HepG2 (cell line): Measurements from ENCODE around the gene TOPORS. TPM values are rescaled to one million over a fixed set of nuclear protein-coding genes. Genes with fewer than 3 reads are reported as not detected.
"Not testable (repeated sequence)": the region's sequence is repeated elsewhere in the genome, so short reads cannot be mapped to it uniquely, and the experiment has no call there.

Experiments
- ATAC-seq: fragments of 200-7000 bp; cut with Tn5 transposase; 3 replicates; pipeline ENCODE4 v1.9.1; 2020; ENCODE audit warnings: mild to moderate bottlenecking, moderate library complexity
- BruUV-seq: library from RNA; stranded (reverse); fragments of 400-500 nt; replicated peaks from 2 replicates; lab custom pipeline; 2021; lab: Mats Ljungman, UMichigan
- CTCF ChIA-PET: fragments of 300-600 bp; formaldehyde crosslinking; extraction: SDS; loops from one replicate; lab custom pipeline; 2021; ENCODE audit warnings: low total read pairs, inconsistent platforms, low intra/inter-chr PET ratio; lab: Yijun Ruan, JAX
- POLR2A ChIA-PET: fragments of 350-600 bp; sonication (Branson Sonifier 250); formaldehyde crosslinking; loops from one replicate; lab custom pipeline; 2020; ENCODE audit warnings: antibody characterized with exemption, inconsistent platforms; lab: Yijun Ruan, JAX
- DNase-seq: peaks from one replicate; pipeline ENCODE4 v3.0.0-alpha.2; 2015; ENCODE audit warnings: low spot score
- FAIRE-seq: peaks from 3 replicates; lab custom pipeline; 2011; peaks lifted over from hg19 to GRCh38; lab: Jason Lieb, UNC
- H2AFZ ChIP-seq: one replicate; pipeline ENCODE4 v1.6.1; 2011; ENCODE audit warnings: low read length, inconsistent platforms
- H3K27ac ChIP-seq: fragments of 300-600 bp; 3 replicates; pipeline ENCODE4 v1.8.0; 2011; ENCODE audit warnings: mixed run types, mild to moderate bottlenecking, mixed read lengths, low read length, inconsistent platforms; ENCODE audit not compliant: insufficient read depth; ENCODE audit errors: extremely low read length
- H3K27me3 ChIP-seq, 2 experiments: fragments of 200-600 bp in 1 of 2; 2 replicates in 1 of 2; 3 replicates in 1 of 2; pipeline versions ENCODE4 v1.6.0 to v1.8.0; 2011; ENCODE audit warnings: low read length in 2 of 2, mild to moderate bottlenecking in 2 of 2, moderate library complexity in 2 of 2, inconsistent platforms in 1 of 2; ENCODE audit not compliant: insufficient read depth in 2 of 2, control insufficient read depth in 1 of 2
- H3K36me3 ChIP-seq, 2 experiments: fragments of 200-600 bp in 1 of 2; replicated peaks in 1 of 2; 2 replicates in 1 of 2; 3 replicates in 1 of 2; pipeline versions ENCODE4 v1.5.1 to v1.8.0; 2011; ENCODE audit warnings: low read length in 2 of 2, inconsistent platforms in 1 of 2; ENCODE audit not compliant: insufficient read depth in 2 of 2, control insufficient read depth in 1 of 2
- H3K4me1 ChIP-seq: 2 replicates; pipeline ENCODE4 v1.5.1; 2012; ENCODE audit warnings: low read length, inconsistent platforms; ENCODE audit not compliant: insufficient read depth
- H3K4me2 ChIP-seq: 2 replicates; pipeline ENCODE4 v1.6.0; 2011; ENCODE audit warnings: low read depth, low read length, inconsistent platforms
- H3K4me3 ChIP-seq, 3 experiments: fragments of 200-600 bp in 1 of 3; sonication (generic), shearing (Covaris generic) in 1 of 3; replicated peaks in 1 of 3; 2 replicates each; pipeline ENCODE4 v1.5.1; 2011 to 2016; ENCODE audit warnings: low read length in 3 of 3, inconsistent platforms in 2 of 3, low read depth in 2 of 3, mild to moderate bottlenecking in 2 of 3, control low read depth in 1 of 3, mixed read lengths in 1 of 3; ENCODE audit not compliant: insufficient read depth in 1 of 3
- H3K79me2 ChIP-seq: one replicate; pipeline ENCODE4 v1.6.1; 2011; ENCODE audit warnings: low read length, inconsistent platforms; ENCODE audit not compliant: insufficient read depth
- H3K9ac ChIP-seq: 2 replicates; pipeline ENCODE4 v1.6.0; 2011; ENCODE audit warnings: mild to moderate bottlenecking, low read depth, low read length, inconsistent platforms; ENCODE audit not compliant: insufficient read depth
- H3K9me3 ChIP-seq: 2 replicates; pipeline ENCODE4 v1.5.1; 2012; ENCODE audit warnings: mild to moderate bottlenecking, low read length
- H4K20me1 ChIP-seq: 2 replicates; pipeline ENCODE4 v1.6.0; 2011; ENCODE audit warnings: inconsistent platforms, mild to moderate bottlenecking, low read length, moderate library complexity; ENCODE audit not compliant: insufficient read depth
- MAFF ChIP-seq: IDR thresholded peaks from 2 replicates; pipeline ENCODE4 v1.6.1; 2011; ENCODE audit warnings: low read depth, low read length, improper control_type of control experiment
- MAFK ChIP-seq, 2 experiments: IDR thresholded peaks in 1 of 2; conservative IDR thresholded peaks in 1 of 2; 2 replicates each; pipeline ENCODE4 v1.6.1; 2011; ENCODE audit warnings: improper control_type of control experiment in 2 of 2, low read length in 2 of 2
- MYNN ChIP-seq: sonication (generic); formaldehyde crosslinking; IDR thresholded peaks from 2 replicates; pipeline ENCODE4 v1.4.0; 2020; ENCODE audit warnings: mild to moderate bottlenecking, low read depth, missing genetic modification reagents
- REXO4 ChIP-seq: sonication (generic); formaldehyde crosslinking; IDR thresholded peaks from 2 replicates; pipeline ENCODE4 v1.8.0; 2022; ENCODE audit warnings: missing genetic modification reagents, mild to moderate bottlenecking, borderline replicate concordance
- ZBTB37 ChIP-seq: sonication (generic); formaldehyde crosslinking; IDR thresholded peaks from 2 replicates; pipeline ENCODE4 v1.4.0; 2020; ENCODE audit warnings: mild to moderate bottlenecking, missing genetic modification reagents
- WGBS: methylation state at CpG from one replicate; pipeline ENCODE4 v1.1.6; 2017; ENCODE audit warnings: low lambda C conversion rate; 5-methylcytosine and 5-hydroxymethylcytosine counted together
- in situ Hi-C: cut with HindIII; loops from 2 replicates; pipeline ENCODE4 v1.10.0; 2017; ENCODE audit warnings: low pct_unique_long_range_greater_than_20kb; ENCODE audit not compliant: extremely low pct_ligation_motif_present
- intact Hi-C: fragments of 100-400 bp; cut with micrococcal nuclease; formaldehyde crosslinking; loops from one replicate; pipeline ENCODE4 v1.10.0; 2022; ENCODE audit not compliant: unreplicated experiment
- polyA plus RNA-seq, 8 experiments: library from polyadenylated mRNA; depleted of rRNA in 3 of 8; stranded (reverse) in 7 of 8; unstranded in 1 of 8; fragments of >200 nt; fragmentation: Illumina TruSeq in 4 of 8; extraction: Trizol in 4 of 8; gene quantifications; 2 replicates each; pipeline versions ENCODE4 v1.2.1 to v1.2.3, GENCODE V29; 2011 to 2016; ENCODE audit warnings: low read depth in 4 of 8, missing spikeins in 1 of 8, mixed read lengths in 1 of 8; ENCODE audit not compliant: insufficient read depth in 1 of 8
- total RNA-seq, 5 experiments: library from RNA; depleted of rRNA; stranded (reverse); fragments of >200 nt; fragmentation: Illumina TruSeq; extraction: Trizol; gene quantifications; 2 replicates each; pipeline ENCODE4 v1.2.3, GENCODE V29; 2016; ENCODE audit warnings: low read depth in 1 of 5

The TOPORS gene
- total and polyA plus RNA-seq, 2 of the 13 experiments (the other 11 are each of a cell fraction or from before 2014, with no cell fraction given), result 6.8 to 19.6 TPM

- no peak for TF ChIP-seq ZBTB37 (CRISPR knock-in tag)
Observed at GRCh38 chr9:32550150-32550561, 2.2 kb downstream of the TOPORS start (continued).

GRCh38 chr9:32548213-32548612 is 4.2 kb downstream of the TOPORS start:
- H3K9me3 ChIP-seq, H3K4me3 ChIP-seq, intact Hi-C loops, DNase-seq, BruUV-seq, H3K4me2 ChIP-seq, H3K27me3 ChIP-seq, H3K9ac ChIP-seq, in situ Hi-C loops, H2AFZ ChIP-seq, CTCF ChIA-PET, H3K27ac ChIP-seq, ATAC-seq, POLR2A ChIA-PET, FAIRE-seq: not testable (repeated sequence)
- H3K4me1 ChIP-seq, result peaks cover 22% of the 10 kb centered on the region
- 95% methylated on average over 20 of the region's 20 CpGs for WGBS
- H3K36me3 ChIP-seq, result peaks cover 0 to 12% of the 10 kb centered on the region in 2 experiments; a peak in 4 of 5 replicates
- H4K20me1 ChIP-seq, result peaks cover 33% of the 10 kb centered on the region
- peaks cover 84% of the 10 kb centered on the region for H3K79me2 ChIP-seq

- ATAC-seq, result no peak
- Histone ChIP-seq H3K9me3 (no peaks in the 10 kb centered on the region), H4K20me1 (peaks cover 33% of the 10 kb centered on the region), H3K4me2 (no peak overlapping the region), H2AFZ (no peak overlapping the region), H3K36me3 (peaks cover 3 to 33% of the 10 kb centered on the region in 2 experiments)
- TF ChIP-seq MAFF (peak; percentile 78), MYNN (CRISPR knock-in tag) (no peak), REXO4 (no peak), MAFK (conservative IDR thresholded peaks at IDR 0.05 in 1 of 2, IDR thresholded peaks at IDR 0.05 in 1 of 2; ENCODE audit: low read length in 2 of 2) (peak; percentile 77 to 87)
- TF ChIP-seq, all 625 proteins: peak for 2
- Histone ChIP-seq H3K4me1 (peaks cover 19% of the 10 kb centered on the region), H3K4me3 (no peak overlapping the region), H3K79me2 (peaks cover 82% of the 10 kb centered on the region), H3K27me3 (no peaks in the 10 kb centered on the region), H3K9ac (no peak overlapping the region), H3K27ac (no peak overlapping the region)
- 100% methylated on average over 1 of the region's 1 CpG for WGBS
- intact Hi-C loops, result no loop called here
- POLR2A ChIA-PET, result no interaction called here
- FAIRE-seq, result no peak
- CTCF ChIA-PET, result no interaction called here
- no peak for DNase-seq
- no TSS peak for BruUV-seq
- in situ Hi-C loops, result no loop called here
Observed at GRCh38 chr9:32545884-32546283, 6.5 kb downstream of the TOPORS start.
